ENCODE results near the gene COMTD1. TPM values are rescaled to one million over a fixed set of nuclear protein-coding genes. Genes with fewer than 3 reads are reported as not detected.

COMTD1 gene
- total and polyA plus RNA-seq, 2 of the 13 experiments (the other 11 are each of a cell fraction or from before 2014, with no cell fraction given) = 11.8 to 18.4 TPM

- Histone ChIP-seq H3K4me1 (ENCODE audit: insufficient read depth, low read length) (peaks cover 57% of the 10 kb centered on the region), H3K4me3 (replicated peaks in 1 of 3; ENCODE audit: insufficient read depth in 1 of 3, low read depth in 2 of 3, low read length in 3 of 3) (peak overlapping the region in 2 of 3 experiments; percentile 25 to 41; a peak in 3 of 6 replicates), H3K9me3 (ENCODE audit: low read length) (no peaks in the 10 kb centered on the region), H3K79me2 (ENCODE audit: insufficient read depth, low read length) (peaks cover 2% of the 10 kb centered on the region), H3K4me2 (ENCODE audit: low read depth, low read length) (peak overlapping the region; percentile 85), H3K36me3 (replicated peaks in 1 of 2; ENCODE audit: control insufficient read depth in 1 of 2, insufficient read depth in 2 of 2, low read length in 2 of 2) (peaks cover 9 to 21% of the 10 kb centered on the region in 2 experiments; a peak in 4 of 5 replicates), H2AFZ (ENCODE audit: low read length) (no peak overlapping the region), H3K27me3 (ENCODE audit: control insufficient read depth in 1 of 2, insufficient read depth in 2 of 2, low read length in 2 of 2) (peaks cover 0 to 1% of the 10 kb centered on the region in 2 experiments; a peak in 1 of 5 replicates), H3K9ac (ENCODE audit: insufficient read depth, low read depth, low read length) (peak overlapping the region; percentile 18; the same call in 1 of the 2 replicates), H3K27ac (ENCODE audit: extremely low read length, insufficient read depth, low read length) (no peak overlapping the region), H4K20me1 (ENCODE audit: insufficient read depth, low read length) (no peaks in the 10 kb centered on the region)
- ChIA-PET CTCF (ENCODE audit: low intra/inter-chr PET ratio, low total read pairs) (interaction anchor here (0.8 to 2.7 kb wide), 5 partner anchors 49 to 992 kb away, joined by 3 to 34 read pairs (median 4); a partner anchor contains a TSS), POLR2A (interaction anchor here (1.0 to 1.8 kb wide), 3 partner anchors 26 to 165 kb away, joined by 3 to 7 read pairs (median 3); partner anchors contain the start of genes VDAC2 and ZNF503)
- ATAC-seq (no peak), FAIRE-seq (no peak), DNase-seq (ENCODE audit: low spot score) (no peak)
- in situ Hi-C loops (cut with HindIII; ENCODE audit: extremely low pct_ligation_motif_present, low pct_unique_long_range_greater_than_20kb) (loop anchor here (10.0 kb wide), 1 partner anchor 992 kb away; no protein-coding TSS in a partner anchor), intact Hi-C loops (cut with micrococcal nuclease; ENCODE audit: unreplicated experiment) (no loop called here)
- 42% methylated on average over 12 of the region's 12 CpGs for WGBS (ENCODE audit: low lambda C conversion rate)
- BruUV-seq (replicated peaks) = no TSS peak
- TF ChIP-seq ZHX1 (CRISPR knock-in tag; IDR thresholded peaks at IDR 0.05; ENCODE audit: low read depth) (no peak), ZNF414 (CRISPR knock-in tag; IDR thresholded peaks at IDR 0.05) (0 out of 2 replicates have a peak, but pooled peaks have one; percentile 26), FLYWCH1 (CRISPR knock-in tag; IDR thresholded peaks at IDR 0.05) (no peak), SOX13 (IDR thresholded peaks at IDR 0.05) (no peak), SOX13 (CRISPR knock-in tag; conservative IDR thresholded peaks at IDR 0.05 in 1 of 2, IDR thresholded peaks at IDR 0.05 in 1 of 2) (no peak), DR1 (CRISPR knock-in tag; IDR thresholded peaks at IDR 0.05) (no peak), DNMT3B (CRISPR knock-in tag; conservative IDR thresholded peaks at IDR 0.05) (no peak), ZNF557 (CRISPR knock-in tag; IDR thresholded peaks at IDR 0.05) (no peak), NFYC (CRISPR knock-in tag; IDR thresholded peaks at IDR 0.05) (no peak), ETV5 (CRISPR knock-in tag; IDR thresholded peaks at IDR 0.05; ENCODE audit: borderline replicate concordance) (no peak), BRF2 (CRISPR knock-in tag; IDR thresholded peaks at IDR 0.05) (0 out of 2 replicates have a peak, but pooled peaks have one; percentile 38), ARHGAP35 (CRISPR knock-in tag; IDR thresholded peaks at IDR 0.05; ENCODE audit: borderline replicate concordance) (peak; percentile 6; the same call in 1 of the 2 replicates), ZSCAN31 (CRISPR knock-in tag; IDR thresholded peaks at IDR 0.05; ENCODE audit: low read depth) (0 out of 2 replicates have a peak, but pooled peaks have one; percentile 59), TFDP1 (CRISPR knock-in tag; IDR thresholded peaks at IDR 0.05; ENCODE audit: borderline replicate concordance) (0 out of 2 replicates have a peak, but pooled peaks have one; percentile 83), NR2F6 (IDR thresholded peaks at IDR 0.05) (no peak), NR2F6 (CRISPR knock-in tag; IDR thresholded peaks at IDR 0.05) (no peak), RCOR2 (CRISPR knock-in tag; IDR thresholded peaks at IDR 0.05) (0 out of 2 replicates have a peak, but pooled peaks have one; percentile 10), ZNF34 (CRISPR knock-in tag; IDR thresholded peaks at IDR 0.05; ENCODE audit: borderline replicate concordance) (0 out of 2 replicates have a peak, but pooled peaks have one; percentile 1)
Measured at GRCh38 chr10:75236178-75236825, 545 bp upstream of the COMTD1 start.
